K562 (cell line): ENCODE results near the gene SH2D7. TPM values are rescaled to one million over a fixed set of nuclear protein-coding genes. Genes with fewer than 3 reads are reported as not detected.

Source experiments
- ATAC-seq: fragments of 200-7000 bp; cut with Tn5 transposase; 3 replicates; pipeline ENCODE4 v1.9.1; 2020; ENCODE audit warnings: moderate library complexity
- BruUV-seq: library from RNA; stranded (reverse); fragments of 400-500 nt; replicated peaks from 2 replicates; lab custom pipeline; 2021; lab: Mats Ljungman, UMichigan
- CTCF ChIA-PET: fragments of 300-600 bp; formaldehyde crosslinking; extraction: SDS; loops from one replicate; lab custom pipeline; 2021; ENCODE audit warnings: low intra/inter-chr PET ratio; lab: Yijun Ruan, JAX
- POLR2A ChIA-PET: fragments of 300-600, 350-650 bp; sonication (Branson Sonifier 250); formaldehyde crosslinking; extraction: SDS; loops from one replicate; lab custom pipeline; 2021; ENCODE audit warnings: antibody characterized with exemption, inconsistent platforms; lab: Yijun Ruan, JAX
- DNase-seq, 4 experiments: peaks; one replicate each; pipeline versions ENCODE4 v3.0.0 to v3.0.0-alpha.2; 2011 to 2018; ENCODE audit warnings: low spot score in 3 of 4, mixed read lengths in 3 of 4; ENCODE audit errors: extremely low read depth in 1 of 4
- FAIRE-seq: peaks from 2 replicates; lab custom pipeline; 2011; peaks lifted over from hg19 to GRCh38; lab: Jason Lieb, UNC
- H2AFZ ChIP-seq: 2 replicates; pipeline ENCODE4 v1.6.0; 2011; ENCODE audit warnings: low read depth, low read length, control low read depth, inconsistent platforms
- H3K27ac ChIP-seq: fragments of 200-600 bp; 3 replicates; pipeline ENCODE4 v1.8.0; 2011; ENCODE audit warnings: low read depth, mild to moderate bottlenecking, control low read depth, inconsistent platforms, low read length, moderate library complexity, mixed read lengths; ENCODE audit errors: extremely low read depth
- H3K27me3 ChIP-seq, 2 experiments: fragments of 300-600 bp in 1 of 2; 2 replicates in 1 of 2; 3 replicates in 1 of 2; pipeline versions ENCODE4 v1.6.0 to v1.8.0; 2011; ENCODE audit warnings: inconsistent platforms in 2 of 2, low read length in 2 of 2, mild to moderate bottlenecking in 1 of 2, mixed read lengths in 1 of 2, moderate library complexity in 1 of 2; ENCODE audit not compliant: control insufficient read depth in 2 of 2, insufficient read depth in 2 of 2
- H3K36me3 ChIP-seq: fragments of 300-600 bp; 3 replicates; pipeline ENCODE4 v1.8.0; 2011; ENCODE audit warnings: mild to moderate bottlenecking, low read length, inconsistent platforms; ENCODE audit not compliant: control insufficient read depth, insufficient read depth
- H3K4me1 ChIP-seq, 2 experiments: fragments of 200-600 bp in 1 of 2; replicated peaks in 1 of 2; 2 replicates in 1 of 2; 3 replicates in 1 of 2; pipeline versions ENCODE4 v1.5.1 to v1.8.0; 2011; ENCODE audit warnings: inconsistent platforms in 2 of 2, low read length in 2 of 2, mild to moderate bottlenecking in 1 of 2, mixed read lengths in 1 of 2, moderate library complexity in 1 of 2; ENCODE audit not compliant: control insufficient read depth in 2 of 2, insufficient read depth in 2 of 2
- H3K4me2 ChIP-seq: 2 replicates; pipeline ENCODE4 v1.6.1; 2011; ENCODE audit warnings: low read length, control low read depth, inconsistent platforms, mixed read lengths; ENCODE audit not compliant: insufficient read depth
- H3K4me3 ChIP-seq: fragments of 200-600 bp; sonication (generic), shearing (Covaris generic); 2 replicates; pipeline ENCODE4 v1.5.1; 2016; ENCODE audit warnings: control low read depth, inconsistent platforms
- H3K79me2 ChIP-seq: fragments of 200-600 bp; 3 replicates; pipeline ENCODE4 v1.8.0; 2011; ENCODE audit warnings: low read length, inconsistent platforms; ENCODE audit not compliant: control insufficient read depth, insufficient read depth
- H3K9ac ChIP-seq, 2 experiments: 2 replicates each; pipeline versions ENCODE4 v1.6.0 to v1.6.1; 2011; ENCODE audit warnings: low read depth in 2 of 2, low read length in 2 of 2, control low read depth in 1 of 2, inconsistent platforms in 1 of 2, mild to moderate bottlenecking in 1 of 2, mixed read lengths in 1 of 2; ENCODE audit not compliant: insufficient read depth in 1 of 2
- H3K9me1 ChIP-seq: one replicate; pipeline ENCODE4 v1.6.0; 2011; ENCODE audit warnings: inconsistent platforms, mild to moderate bottlenecking, low read length, moderate library complexity; ENCODE audit not compliant: control insufficient read depth, insufficient read depth
- H3K9me3 ChIP-seq: replicated peaks from 2 replicates; pipeline ENCODE4 v1.5.1; 2011; ENCODE audit warnings: low read depth, low read length, inconsistent platforms; ENCODE audit not compliant: control insufficient read depth, insufficient read depth
- H4K20me1 ChIP-seq: replicated peaks from 2 replicates; pipeline ENCODE4 v1.6.1; 2011; ENCODE audit warnings: low read length, inconsistent platforms, mixed read lengths; ENCODE audit not compliant: control insufficient read depth, insufficient read depth
- DEAF1 ChIP-seq: fragments of 450-650 bp; formaldehyde crosslinking; IDR thresholded peaks from 2 replicates; pipeline ENCODE4 v1.4.0; 2020; ENCODE audit warnings: mild to moderate bottlenecking, moderate library complexity
- GATAD2A ChIP-seq: fragments of 450-650 bp; IDR thresholded peaks from 2 replicates; pipeline ENCODE4 v1.6.1; 2017
- RNF219 ChIP-seq: fragments of 250-450 bp; sonication (Bioruptor Pico); IDR thresholded peaks from 2 replicates; pipeline ENCODE4 v1.5.0; 2022; ENCODE audit warnings: mild to moderate bottlenecking
- TFE3 ChIP-seq: fragments of 450-650 bp; formaldehyde crosslinking; IDR thresholded peaks from 2 replicates; pipeline ENCODE4 v1.4.0; 2020; ENCODE audit warnings: mild to moderate bottlenecking, mixed read lengths
- ZNF592 ChIP-seq: fragments of 450-650 bp; IDR thresholded peaks from 2 replicates; pipeline ENCODE4 v1.6.1; 2017; ENCODE audit warnings: antibody characterized with exemption, mild to moderate bottlenecking
- ZNF668 ChIP-seq: fragments of 250-450 bp; sonication (Bioruptor Pico); IDR thresholded peaks from 2 replicates; pipeline ENCODE4 v1.8.0; 2022; ENCODE audit warnings: mild to moderate bottlenecking, inconsistent platforms
- WGBS: fragments of 100-300 bp; shearing (Covaris generic); methylation state at CpG from one replicate; pipeline ENCODE4 v1.1.6; 2016; ENCODE audit warnings: low coverage, mixed read lengths; ENCODE audit not compliant: insufficient coverage; ENCODE audit errors: missing lambda C conversion rate; 5-methylcytosine and 5-hydroxymethylcytosine counted together
- in situ Hi-C: fragments of 300-500 bp; cut with MboI; formaldehyde crosslinking; loops from 4 replicates; pipeline ENCODE4 v1.15.0; 2018; ENCODE audit warnings: inconsistent platforms, mixed read lengths
- intact Hi-C: fragments of 100-400 bp; cut with micrococcal nuclease; formaldehyde crosslinking; loops from 2 replicates; pipeline ENCODE4 v1.14.2; 2022
- polyA plus RNA-seq, 8 experiments: library from polyadenylated mRNA; depleted of rRNA in 4 of 8; stranded (reverse) in 5 of 8; unstranded in 3 of 8; fragments of >200 nt; fragmentation: Nextera tagmentation in 2 of 8; fragmentation: Illumina TruSeq in 1 of 8; extraction: Ambion mirVana in 2 of 8; extraction: Trizol in 1 of 8; gene quantifications; 2 replicates each; pipeline versions ENCODE4 v1.2.1 to v1.2.3, GENCODE V29; 2011 to 2014; ENCODE audit warnings: inconsistent platforms in 1 of 8, missing spikeins in 1 of 8
- total RNA-seq, 7 experiments: library from RNA; depleted of rRNA in 6 of 7; stranded (reverse); fragments of >200 nt in 6 of 7; fragmentation: Illumina TruSeq in 2 of 7; extraction: Trizol in 2 of 7; gene quantifications; 2 replicates each; pipeline versions ENCODE4 v1.2.1 to v1.2.3, GENCODE V29; 2011 to 2021; ENCODE audit warnings: low replicate concordance in 1 of 7

The SH2D7 gene
- total and polyA plus RNA-seq, 9 of the 15 experiments (the other 6 are each of a cell fraction or from before 2014, with no cell fraction given): not detected

- TF ChIP-seq TFE3 (no peak), ZNF668 (CRISPR knock-in tag) (no peak)
Observed at GRCh38 chr15:78083186-78083585, 9.2 kb upstream of the SH2D7 start (continued).

GRCh38 chr15:78083687-78084448, 8.5 kb upstream of the SH2D7 start:
- no peaks in the 10 kb centered on the region for H3K79me2 ChIP-seq
- no peaks in the 10 kb centered on the region for H3K36me3 ChIP-seq
- 39% methylated on average over 6 of the region's 6 CpGs for WGBS
- H3K9ac ChIP-seq: no peak overlapping the region
- H3K9me1 ChIP-seq: no peaks in the 10 kb centered on the region
- ATAC-seq (no peak), DNase-seq (no peak), FAIRE-seq (no peak)
- ChIA-PET POLR2A (interaction anchor here (1.3 kb wide), 1 partner anchor 119 kb away, joined by 3 read pairs; no protein-coding TSS in a partner anchor), CTCF (interaction anchor here (0.5 kb wide), 1 partner anchor 157 kb away, joined by 3 read pairs; no protein-coding TSS in a partner anchor)
- H3K9me3 ChIP-seq: no peaks in the 10 kb centered on the region
- BruUV-seq: no TSS peak
- no peak overlapping the region for H2AFZ ChIP-seq
- TF ChIP-seq ZNF592 (no peak), GATAD2A (no peak), DEAF1 (CRISPR knock-in tag) (no peak), RNF219 (no peak)
- H3K27me3 ChIP-seq: no peaks in the 10 kb centered on the region
- no peaks in the 10 kb centered on the region for H4K20me1 ChIP-seq
- in situ Hi-C loops (no loop called here), intact Hi-C loops (no loop called here)
- no peak overlapping the region for H3K4me2 ChIP-seq
- H3K4me3 ChIP-seq: no peak overlapping the region
- H3K4me1 ChIP-seq: peaks cover 2 to 3% of the 10 kb centered on the region in 2 experiments; a peak in 1 of 5 replicates
- H3K27ac ChIP-seq: no peak overlapping the region
